ENCODE data around the gene CFAP410.
A peak's percentile ranks its signal among the peaks of the same experiment; 100 is the strongest.

Gene CFAP410

GRCh38 chr21:44316277-44316900 is 22.8 kb downstream of the CFAP410 start:
- no peak for DNase-seq

- no peak for DNase-seq
Measured at GRCh38 chr21:44315691-44316203, 23.4 kb downstream of the CFAP410 start.

DNA sequence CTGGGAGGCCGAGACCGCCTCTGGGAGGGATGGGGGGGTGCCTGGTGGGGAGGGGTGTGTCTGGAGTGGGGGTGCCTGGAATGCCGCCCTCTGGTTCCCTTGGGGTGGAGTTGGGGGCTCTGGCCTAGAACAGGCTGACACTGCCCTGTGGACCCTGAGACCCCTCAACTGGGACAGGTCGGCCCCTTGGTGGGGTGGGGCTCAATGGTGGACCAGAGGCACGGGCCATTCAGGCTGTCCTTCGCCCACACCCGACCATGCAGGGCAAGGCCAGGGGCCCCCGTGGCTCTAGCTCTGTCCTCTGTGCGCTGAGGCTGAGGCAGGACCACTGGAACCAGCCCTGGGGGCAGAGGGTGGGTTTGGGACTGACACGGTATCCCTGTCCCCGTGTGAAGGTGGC is 24.6 kb downstream of the CFAP410 start:
- DNase-seq: no peak

DNA sequence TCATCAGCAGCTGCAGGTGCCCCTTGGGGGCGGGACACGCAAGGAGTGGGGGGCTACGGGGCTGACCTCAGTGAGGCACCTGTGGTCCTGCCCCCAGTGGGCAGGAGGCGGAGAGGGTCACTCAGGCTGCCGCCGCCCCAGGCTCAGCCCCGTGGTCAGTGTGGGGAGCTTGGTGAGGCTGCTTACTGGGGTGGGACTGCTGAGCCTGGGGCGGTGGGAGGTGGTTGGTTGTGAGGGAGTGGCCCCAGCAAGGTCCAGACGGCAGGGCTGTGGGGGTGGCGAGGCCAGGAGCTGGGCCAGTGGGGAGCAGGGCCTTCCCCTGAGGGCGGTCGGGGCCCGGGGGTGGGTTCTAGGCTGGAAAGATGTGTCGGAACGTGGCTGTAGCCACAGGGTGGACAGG is 25.1 kb downstream of the CFAP410 start:
- DNase-seq: no peak

DNA sequence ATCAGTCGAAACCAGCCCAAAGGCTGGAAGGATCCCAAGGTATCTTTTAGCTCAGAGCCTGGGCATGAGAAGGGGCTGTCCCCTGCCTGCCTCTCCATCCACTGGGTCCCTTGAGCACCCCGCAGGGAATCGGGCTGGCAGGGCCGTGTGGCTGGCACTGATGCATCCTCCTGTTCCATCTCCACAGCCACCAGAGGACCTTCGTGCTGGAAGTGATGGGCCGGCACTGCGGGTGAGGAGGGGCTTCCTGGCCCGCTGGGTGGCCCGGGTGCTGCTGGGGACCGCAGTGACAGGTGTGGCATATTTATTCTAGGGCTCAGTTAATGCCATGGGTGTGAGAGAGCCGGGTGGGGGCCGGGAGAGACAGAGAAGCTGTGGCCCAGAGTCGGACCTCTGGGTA is 25.7 kb downstream of the CFAP410 start:
- no peak for DNase-seq

- no peak for DNase-seq
Measured at GRCh38 chr21:44312716-44313115, 26.5 kb downstream of the CFAP410 start.

- DNase-seq: no peak
Measured at GRCh38 chr21:44312089-44312488, 27.1 kb downstream of the CFAP410 start.

- no peak for DNase-seq
Measured at GRCh38 chr21:44310628-44311507, 28.3 kb downstream of the CFAP410 start.

GRCh38 chr21:44306936-44307704 is 32.1 kb downstream of the CFAP410 start:
- no peak for DNase-seq

- no peak for DNase-seq
Measured at GRCh38 chr21:44305691-44306090, 33.5 kb downstream of the CFAP410 start.

- DNase-seq: peak; percentile 12
Measured at GRCh38 chr21:44304877-44305293, 34.3 kb downstream of the CFAP410 start.

DNA sequence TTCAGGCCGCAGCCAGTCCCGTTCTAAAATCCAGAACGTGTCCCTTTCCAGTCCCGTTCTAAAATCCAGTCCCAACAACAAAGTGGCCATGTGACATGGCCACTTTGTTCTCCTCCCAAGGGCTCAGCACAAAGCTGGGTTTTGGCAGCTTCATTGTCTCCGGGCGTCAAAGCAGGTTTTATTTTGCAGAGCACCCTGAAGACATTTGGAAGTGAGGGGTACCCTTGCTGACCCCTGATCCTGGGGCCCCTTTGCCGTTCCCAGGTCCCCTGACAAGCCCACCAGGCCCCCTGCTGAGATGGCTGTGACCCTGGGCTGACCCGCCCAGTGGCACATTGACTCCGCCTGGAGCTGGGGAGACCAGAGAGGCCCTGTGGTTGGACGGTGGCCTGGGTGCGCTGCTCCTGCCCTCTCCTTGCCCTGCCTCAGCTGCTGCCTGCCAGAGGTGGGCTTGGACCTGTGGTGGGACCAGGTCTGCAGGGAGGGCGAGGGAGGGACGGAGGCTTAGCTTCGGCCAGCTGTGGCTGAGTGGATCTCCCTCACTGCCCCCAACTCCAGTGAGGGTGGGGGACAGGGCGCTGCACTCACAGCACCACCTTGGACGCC is 35.1 kb downstream of the CFAP410 start:
- DNase-seq: no peak

DNA sequence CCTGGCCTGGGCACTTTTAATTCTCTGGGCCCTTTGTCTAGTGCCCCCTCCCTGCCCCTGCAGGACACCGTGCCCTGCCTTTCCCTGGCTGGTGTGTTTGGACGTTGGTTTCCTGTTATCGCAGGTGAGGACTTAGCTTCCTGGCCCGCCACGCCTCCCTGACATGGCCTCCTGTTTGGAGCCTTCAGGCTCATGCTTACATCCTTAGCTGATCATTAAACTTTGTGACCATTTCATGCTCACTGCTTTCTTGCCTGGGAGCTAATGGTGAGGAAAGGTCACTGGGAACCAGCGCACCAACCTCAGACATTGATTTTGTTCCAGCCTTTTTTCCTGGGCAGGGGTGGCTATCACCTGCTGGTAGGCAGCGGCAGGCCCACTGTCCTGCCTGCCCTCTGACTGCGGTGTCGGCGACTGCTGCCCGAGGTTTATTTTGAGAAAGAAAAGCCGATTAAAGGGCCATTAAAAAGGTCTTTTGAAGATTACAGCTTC is 35.7 kb downstream of the CFAP410 start:
- DNase-seq: no peak

DNA sequence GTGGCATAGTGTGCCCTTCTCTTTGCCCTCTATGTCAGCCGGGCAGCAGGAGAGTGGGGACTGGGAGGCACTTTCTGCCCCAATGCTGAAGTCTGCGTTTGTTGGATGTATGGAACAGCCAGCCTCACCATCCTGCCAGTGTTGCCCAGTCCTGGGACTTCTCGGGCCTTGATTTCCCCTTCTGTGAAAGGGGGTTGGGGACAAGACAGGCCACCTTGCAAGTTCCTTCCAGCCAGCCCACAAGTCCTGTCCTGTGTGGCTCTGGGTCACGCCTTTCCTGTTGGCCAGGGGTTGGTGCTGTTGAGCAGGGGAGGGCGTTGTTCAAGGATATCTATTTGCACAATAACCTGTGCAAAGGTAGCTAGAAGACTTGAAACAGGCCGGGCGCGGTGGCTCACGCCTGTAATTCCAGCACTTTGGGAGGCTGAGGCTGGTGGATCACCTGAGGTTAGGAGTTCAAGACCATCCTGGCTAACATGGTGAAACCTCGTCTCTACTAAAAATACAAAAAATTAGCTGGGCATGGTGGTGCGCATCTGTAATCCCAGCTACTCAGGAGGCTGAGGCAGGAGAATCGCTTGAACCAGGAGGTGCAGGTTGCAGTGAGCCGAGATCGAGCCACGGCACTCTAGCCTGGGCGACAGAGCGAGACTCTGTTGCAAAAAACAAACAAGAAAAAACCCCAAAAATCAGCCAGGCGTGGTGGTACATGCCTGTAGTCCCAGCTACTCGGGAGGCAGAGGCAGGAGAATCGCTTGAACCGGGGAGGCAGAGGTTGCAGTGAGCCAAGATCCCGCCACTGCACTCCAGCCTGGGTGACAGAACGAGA is 36.4 kb downstream of the CFAP410 start:
- peak; percentile 27 for DNase-seq

- peak; percentile 9 for DNase-seq
Measured at GRCh38 chr21:44301961-44302406, 37.2 kb downstream of the CFAP410 start.

DNA sequence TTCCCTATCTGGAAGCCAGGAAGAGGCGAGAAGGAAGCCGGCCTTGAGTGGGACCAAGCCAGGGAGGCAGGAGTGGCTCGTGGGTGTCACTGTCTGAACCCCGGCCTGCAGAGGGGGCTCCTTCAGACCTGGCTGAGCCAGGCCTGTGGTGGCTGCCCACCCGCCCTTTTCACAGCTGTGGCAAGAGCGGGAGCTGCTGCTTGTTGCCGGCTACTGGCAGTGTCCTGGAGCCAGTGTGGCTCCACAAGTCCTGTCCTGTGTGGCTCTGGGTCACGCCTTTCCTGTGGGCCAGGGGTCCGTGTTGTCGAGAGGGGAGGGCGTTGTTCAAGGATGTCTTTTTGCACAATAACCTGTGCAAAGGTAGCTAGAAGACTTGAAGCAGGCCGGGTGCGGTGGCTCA is 38.0 kb downstream of the CFAP410 start:
- no peak for DNase-seq

GRCh38 chr21:44300262-44300959 is 38.8 kb downstream of the CFAP410 start:
- DNase-seq: peak; percentile 40

DNA sequence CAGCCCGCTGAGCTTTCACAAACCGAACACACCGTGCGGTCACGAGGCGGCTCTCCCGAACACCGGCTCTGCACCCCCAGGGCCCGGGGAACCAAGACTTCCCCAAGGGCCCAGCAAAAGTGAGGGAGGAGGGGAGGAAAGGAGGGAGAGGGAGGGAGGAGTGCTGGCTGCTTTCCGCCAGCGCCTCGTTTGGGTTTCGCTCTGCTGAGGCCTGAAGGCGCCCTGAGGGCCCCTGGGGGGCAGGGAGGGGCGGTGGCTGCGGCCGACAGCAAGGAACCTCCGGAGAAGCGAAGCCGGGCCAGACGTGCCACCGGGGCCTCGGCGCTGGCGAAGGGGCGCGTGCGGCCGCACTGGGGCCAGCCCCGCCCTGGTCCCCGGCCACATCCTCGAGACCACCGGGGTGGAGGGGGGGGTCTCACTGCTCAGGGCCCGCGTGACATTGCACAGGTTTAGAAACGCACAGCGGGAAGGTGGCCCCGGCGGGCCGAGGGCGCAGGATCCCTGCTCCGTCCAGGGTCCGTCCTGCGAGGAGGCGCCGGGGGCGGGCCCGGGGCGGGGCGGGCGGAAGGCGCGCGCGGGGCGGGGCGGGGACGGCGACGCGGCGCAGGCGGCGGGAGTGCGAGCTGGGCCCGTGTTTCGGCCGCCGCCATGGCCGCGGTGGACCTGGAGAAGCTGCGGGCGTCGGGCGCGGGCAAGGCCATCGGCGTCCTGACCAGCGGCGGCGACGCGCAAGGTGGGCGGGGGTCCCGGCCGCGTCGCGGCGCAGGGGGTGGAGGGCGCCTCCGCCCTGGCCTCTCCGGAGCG is 39.5 kb downstream of the CFAP410 start, which contains the start of gene PFKL:
TSS of gene PFKL (plus strand) at position 596 of the 804 bp plus-strand sequence. CDS start at position 649, 53 bp downstream.
- peak; percentile 59 for DNase-seq

- DNase-seq: no peak
Measured at GRCh38 chr21:44299085-44299457, 40.1 kb downstream of the CFAP410 start.

- no peak for DNase-seq
Measured at GRCh38 chr21:44298301-44298700, 40.9 kb downstream of the CFAP410 start.
